NB4 (cell line): ENCODE measurements around the gene MED22.
"Not testable (repeated sequence)": the region's sequence is repeated elsewhere in the genome, so short reads cannot be mapped to it uniquely, and the experiment has no call there.

Experiments
- POLR2A ChIP-seq: IDR thresholded peaks from 2 replicates; pipeline ENCODE4 v1.6.1; 2011; ENCODE audit warnings: mild to moderate bottlenecking; ENCODE audit not compliant: insufficient read length; ENCODE audit errors: extremely low read depth
- TF ChIP-seq, protein P1 (sequence below): IDR thresholded peaks from one replicate; pipeline ENCODE4 v1.5.1; 2012; ENCODE audit warnings: low read depth, low read length
- TF ChIP-seq, protein P2 (sequence below): IDR thresholded peaks from 2 replicates; pipeline ENCODE4 v1.6.1; 2011; ENCODE audit warnings: low read depth, low read length

DNA sequence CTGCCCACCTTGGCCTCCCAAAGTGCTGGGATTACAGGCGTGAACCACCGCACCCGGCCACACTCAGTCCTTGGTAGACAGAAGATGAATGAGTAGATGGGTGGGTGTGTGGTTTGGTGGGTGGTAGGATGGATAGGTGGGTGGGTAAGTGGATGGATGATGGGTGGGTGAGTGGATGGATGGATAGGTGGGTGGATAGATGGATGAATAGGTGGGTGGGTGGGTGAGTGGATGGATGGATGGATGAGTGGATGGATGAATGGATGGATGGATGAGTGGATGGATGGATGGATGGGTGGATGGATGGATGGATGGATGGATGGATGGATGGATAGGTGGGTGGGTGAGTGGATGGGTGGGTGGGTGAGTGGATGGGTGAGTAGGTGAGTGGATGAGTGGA is 44.4 kb upstream of the MED22 start:
- TF ChIP-seq, protein P1, sequence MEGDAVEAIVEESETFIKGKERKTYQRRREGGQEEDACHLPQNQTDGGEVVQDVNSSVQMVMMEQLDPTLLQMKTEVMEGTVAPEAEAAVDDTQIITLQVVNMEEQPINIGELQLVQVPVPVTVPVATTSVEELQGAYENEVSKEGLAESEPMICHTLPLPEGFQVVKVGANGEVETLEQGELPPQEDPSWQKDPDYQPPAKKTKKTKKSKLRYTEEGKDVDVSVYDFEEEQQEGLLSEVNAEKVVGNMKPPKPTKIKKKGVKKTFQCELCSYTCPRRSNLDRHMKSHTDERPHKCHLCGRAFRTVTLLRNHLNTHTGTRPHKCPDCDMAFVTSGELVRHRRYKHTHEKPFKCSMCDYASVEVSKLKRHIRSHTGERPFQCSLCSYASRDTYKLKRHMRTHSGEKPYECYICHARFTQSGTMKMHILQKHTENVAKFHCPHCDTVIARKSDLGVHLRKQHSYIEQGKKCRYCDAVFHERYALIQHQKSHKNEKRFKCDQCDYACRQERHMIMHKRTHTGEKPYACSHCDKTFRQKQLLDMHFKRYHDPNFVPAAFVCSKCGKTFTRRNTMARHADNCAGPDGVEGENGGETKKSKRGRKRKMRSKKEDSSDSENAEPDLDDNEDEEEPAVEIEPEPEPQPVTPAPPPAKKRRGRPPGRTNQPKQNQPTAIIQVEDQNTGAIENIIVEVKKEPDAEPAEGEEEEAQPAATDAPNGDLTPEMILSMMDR = not testable (repeated sequence)
- not testable (repeated sequence) for TF ChIP-seq POLR2A
- TF ChIP-seq, protein P2, sequence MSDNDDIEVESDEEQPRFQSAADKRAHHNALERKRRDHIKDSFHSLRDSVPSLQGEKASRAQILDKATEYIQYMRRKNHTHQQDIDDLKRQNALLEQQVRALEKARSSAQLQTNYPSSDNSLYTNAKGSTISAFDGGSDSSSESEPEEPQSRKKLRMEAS = not testable (repeated sequence)
